Measurements from ENCODE around the gene PRR5L.

Gene PRR5L

DNA sequence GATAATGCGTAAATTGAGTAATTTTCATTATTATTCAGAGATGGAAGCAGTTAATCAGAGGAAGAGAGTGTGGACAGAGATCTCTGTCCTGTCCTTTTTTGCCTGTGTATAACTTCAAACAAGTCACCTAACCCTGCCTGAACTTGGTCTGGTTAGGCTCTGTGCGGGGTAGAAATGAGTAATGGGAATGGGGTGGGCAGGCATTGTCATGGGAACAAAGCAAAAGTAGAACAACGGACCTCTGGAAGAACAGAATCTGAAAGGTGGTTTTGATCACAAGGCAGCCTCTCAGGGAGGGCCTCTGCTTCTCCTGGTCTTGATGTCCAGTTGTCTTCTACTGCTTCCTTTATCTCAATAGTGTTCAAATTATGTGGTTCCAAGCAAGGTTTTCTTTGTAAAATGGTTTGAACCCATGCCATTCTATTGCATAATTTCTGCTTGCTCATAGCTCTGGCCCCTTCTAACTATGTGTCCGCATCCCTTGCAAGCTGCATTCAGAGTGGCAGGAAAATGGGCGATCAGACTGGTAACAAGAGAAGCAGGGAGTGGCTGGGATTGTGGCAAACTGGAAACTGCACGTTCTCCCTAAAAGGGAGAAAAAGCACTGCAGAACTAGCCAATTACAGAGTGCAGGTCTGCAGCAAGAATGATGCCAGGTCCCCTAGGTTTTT is 76.1 kb downstream of the PRR5L start:
- in situ Hi-C loops (cut with MboI; ENCODE audit: low pct_unique_long_range_greater_than_20kb, low sequenced_read_pairs, unreplicated experiment) = no loop called here
- TF ChIP-seq, protein P1, sequence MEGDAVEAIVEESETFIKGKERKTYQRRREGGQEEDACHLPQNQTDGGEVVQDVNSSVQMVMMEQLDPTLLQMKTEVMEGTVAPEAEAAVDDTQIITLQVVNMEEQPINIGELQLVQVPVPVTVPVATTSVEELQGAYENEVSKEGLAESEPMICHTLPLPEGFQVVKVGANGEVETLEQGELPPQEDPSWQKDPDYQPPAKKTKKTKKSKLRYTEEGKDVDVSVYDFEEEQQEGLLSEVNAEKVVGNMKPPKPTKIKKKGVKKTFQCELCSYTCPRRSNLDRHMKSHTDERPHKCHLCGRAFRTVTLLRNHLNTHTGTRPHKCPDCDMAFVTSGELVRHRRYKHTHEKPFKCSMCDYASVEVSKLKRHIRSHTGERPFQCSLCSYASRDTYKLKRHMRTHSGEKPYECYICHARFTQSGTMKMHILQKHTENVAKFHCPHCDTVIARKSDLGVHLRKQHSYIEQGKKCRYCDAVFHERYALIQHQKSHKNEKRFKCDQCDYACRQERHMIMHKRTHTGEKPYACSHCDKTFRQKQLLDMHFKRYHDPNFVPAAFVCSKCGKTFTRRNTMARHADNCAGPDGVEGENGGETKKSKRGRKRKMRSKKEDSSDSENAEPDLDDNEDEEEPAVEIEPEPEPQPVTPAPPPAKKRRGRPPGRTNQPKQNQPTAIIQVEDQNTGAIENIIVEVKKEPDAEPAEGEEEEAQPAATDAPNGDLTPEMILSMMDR (IDR thresholded peaks at IDR 0.05; ENCODE audit: extremely low read depth, insufficient read depth, missing control alignments) = no peak
- DNase-seq (ENCODE audit: low spot score) = no peak

DNA sequence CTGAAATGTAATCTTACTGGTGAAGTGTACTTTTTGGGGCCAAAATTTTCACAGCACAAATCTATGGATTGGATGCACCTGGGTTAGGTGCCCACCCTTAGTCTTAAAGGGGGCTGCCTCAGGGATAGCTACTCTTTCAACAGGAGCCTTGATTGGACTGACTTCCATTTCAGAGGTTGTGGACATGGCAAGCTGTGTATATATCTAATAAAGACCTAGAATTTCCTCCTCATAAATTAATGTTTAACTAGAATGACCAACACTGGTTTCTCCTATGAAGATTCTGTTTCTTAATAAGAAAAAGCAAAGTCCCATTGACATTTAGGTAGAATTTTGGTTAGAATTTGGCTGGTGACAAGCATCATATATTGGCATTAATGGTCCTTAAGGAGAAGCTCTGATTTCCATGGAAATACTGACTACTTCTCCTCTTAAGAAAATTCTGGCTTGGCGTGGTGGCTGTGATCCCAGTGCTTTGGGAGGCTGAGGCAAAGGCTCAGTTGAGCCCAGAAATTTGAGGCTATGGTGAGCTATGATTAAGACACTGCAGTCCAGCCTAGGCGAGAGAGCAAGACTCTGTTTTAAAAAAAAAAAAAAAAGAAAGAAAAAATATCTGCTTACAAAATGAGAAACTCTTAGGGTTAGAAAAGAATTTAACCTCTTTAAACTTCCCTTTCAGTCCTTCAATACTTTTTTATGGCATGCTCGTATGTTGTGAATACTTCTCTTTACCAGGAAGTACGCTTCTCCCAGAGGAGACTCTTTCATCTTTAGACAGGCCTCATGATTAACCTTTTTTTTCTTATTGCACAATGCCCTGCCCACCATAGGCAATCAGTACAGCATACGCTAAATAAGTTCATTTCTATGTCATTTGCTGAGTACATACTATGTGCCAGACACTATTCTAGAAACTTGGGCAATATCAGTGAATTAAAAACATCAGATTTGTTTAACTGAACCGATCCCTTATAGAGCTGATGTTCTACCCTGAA is 77.2 kb downstream of the PRR5L start:
- in situ Hi-C loops (cut with MboI; ENCODE audit: low pct_unique_long_range_greater_than_20kb, low sequenced_read_pairs, unreplicated experiment) = no loop called here
- TF ChIP-seq, protein P1 (IDR thresholded peaks at IDR 0.05; ENCODE audit: extremely low read depth, insufficient read depth, missing control alignments) = no peak
- no peak for DNase-seq (ENCODE audit: low spot score)

DNA sequence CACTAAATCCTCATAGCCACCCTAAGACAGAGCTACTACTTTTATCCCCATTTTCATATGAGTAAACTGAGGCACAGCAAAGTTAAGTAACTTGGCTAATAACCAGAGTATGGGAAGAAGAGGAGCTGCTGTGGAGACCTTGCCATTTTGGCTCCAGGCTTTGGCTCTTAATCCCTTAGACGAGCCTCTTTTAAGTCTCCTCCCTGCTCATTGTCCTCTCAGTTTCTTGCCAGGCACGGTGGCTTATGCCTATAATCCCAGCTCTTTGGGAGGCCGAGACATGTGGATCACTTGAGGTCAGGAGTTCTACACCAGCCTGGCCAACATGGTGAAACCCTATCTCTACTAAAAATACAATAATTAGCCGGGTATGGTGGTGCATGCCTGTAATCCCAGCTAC is 78.6 kb downstream of the PRR5L start:
- no peak for DNase-seq (ENCODE audit: low spot score)
- TF ChIP-seq, protein P1 (IDR thresholded peaks at IDR 0.05; ENCODE audit: extremely low read depth, insufficient read depth, missing control alignments) = no peak
- in situ Hi-C loops (cut with MboI; ENCODE audit: low pct_unique_long_range_greater_than_20kb, low sequenced_read_pairs, unreplicated experiment) = no loop called here

DNA sequence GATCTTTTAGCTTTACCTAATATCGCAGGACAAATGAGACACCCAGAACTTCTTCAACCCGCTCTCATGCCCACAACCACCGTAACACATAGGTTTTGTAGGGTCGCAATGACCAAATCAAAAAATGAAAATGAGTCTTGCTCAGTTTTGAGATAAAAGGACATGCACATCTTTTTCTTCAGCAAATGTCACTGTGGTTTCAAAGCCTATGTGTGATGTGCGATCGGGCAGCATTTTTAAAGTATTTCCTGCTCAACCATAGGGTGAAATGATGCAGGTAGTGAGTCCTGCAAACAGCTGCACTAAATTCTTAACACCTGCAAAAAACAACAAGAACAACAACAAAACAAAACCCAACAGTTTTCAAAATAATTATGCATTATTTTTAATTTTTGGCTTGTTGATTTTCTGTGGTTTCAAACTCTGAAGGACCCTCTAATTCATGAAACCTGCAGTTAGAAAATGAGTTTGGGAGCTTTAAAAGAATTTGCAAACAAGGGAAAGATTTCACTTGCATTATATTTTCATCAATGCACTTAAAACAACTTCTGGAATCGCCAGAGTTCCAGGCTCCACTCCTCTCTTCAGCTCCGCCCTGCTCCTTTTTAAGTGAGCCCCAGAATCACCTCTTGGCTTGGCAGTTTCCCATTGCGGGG is 79.4 kb downstream of the PRR5L start:
- in situ Hi-C loops (cut with MboI; ENCODE audit: low pct_unique_long_range_greater_than_20kb, low sequenced_read_pairs, unreplicated experiment) = no loop called here
- TF ChIP-seq, protein P1 (IDR thresholded peaks at IDR 0.05; ENCODE audit: extremely low read depth, insufficient read depth, missing control alignments) = no peak
- no peak for DNase-seq (ENCODE audit: low spot score)

DNA sequence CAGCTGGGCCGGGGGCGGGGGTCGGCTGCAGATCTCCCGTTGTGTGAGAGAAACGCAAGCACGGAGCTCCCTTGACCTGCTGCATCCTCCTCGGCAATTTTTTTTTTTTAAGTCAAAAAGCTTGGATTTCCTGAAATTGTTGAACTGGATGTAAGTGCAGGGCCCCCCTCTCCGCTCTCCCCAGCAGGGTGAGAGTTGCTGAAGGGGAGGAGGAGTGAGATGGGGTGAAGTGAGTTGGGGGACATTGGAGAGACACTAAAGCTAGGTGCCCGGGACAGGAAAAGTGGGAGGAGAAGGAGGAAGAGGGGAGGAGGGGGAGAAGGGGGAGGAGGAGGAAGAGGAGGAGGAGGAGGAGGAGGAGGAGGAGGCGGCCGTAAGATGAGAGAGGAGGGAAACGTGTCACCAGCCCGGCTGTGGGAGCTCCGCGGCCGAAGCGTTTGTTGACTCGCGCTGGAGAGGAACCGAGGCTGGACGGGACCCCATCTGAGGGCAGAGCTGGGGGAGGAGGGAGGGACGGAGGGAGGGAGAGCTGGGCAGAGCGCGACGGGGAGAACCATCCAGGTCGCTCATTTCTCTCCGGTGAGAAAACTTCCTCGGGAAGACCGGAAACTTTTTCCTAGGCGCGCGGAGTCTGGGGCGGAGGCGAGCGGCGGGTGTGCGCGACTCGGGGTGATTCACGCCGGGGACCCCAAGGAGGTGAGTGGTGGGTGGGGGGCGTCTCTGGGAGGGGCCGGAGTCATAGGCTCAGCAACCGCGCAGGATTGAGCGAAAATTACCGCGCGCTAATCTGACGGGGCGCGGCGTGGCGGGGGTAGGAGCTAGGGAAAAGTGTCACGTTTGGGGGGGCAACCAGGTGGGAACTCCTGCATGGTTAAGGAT is 80.2 kb downstream of the PRR5L start:
- in situ Hi-C loops (cut with MboI; ENCODE audit: low pct_unique_long_range_greater_than_20kb, low sequenced_read_pairs, unreplicated experiment) = no loop called here
- TF ChIP-seq, protein P1 (IDR thresholded peaks at IDR 0.05; ENCODE audit: extremely low read depth, insufficient read depth, missing control alignments) = no peak
- DNase-seq (ENCODE audit: low spot score) = peak; percentile 23

All from GM13977 (cell line).